GM21825 (cell line): ENCODE data around the gene WNT3.
"Not testable (repeated sequence)": the region's sequence is repeated elsewhere in the genome, so short reads cannot be mapped to it uniquely, and the experiment has no call there.

Experiments
- ATAC-seq: cut with Tn5 transposase; IDR thresholded peaks from one replicate; pipeline ENCODE4 v1.9.1; 2021; ENCODE audit warnings: mild to moderate bottlenecking, moderate library complexity; ENCODE audit not compliant: unreplicated experiment

The WNT3 gene

DNA sequence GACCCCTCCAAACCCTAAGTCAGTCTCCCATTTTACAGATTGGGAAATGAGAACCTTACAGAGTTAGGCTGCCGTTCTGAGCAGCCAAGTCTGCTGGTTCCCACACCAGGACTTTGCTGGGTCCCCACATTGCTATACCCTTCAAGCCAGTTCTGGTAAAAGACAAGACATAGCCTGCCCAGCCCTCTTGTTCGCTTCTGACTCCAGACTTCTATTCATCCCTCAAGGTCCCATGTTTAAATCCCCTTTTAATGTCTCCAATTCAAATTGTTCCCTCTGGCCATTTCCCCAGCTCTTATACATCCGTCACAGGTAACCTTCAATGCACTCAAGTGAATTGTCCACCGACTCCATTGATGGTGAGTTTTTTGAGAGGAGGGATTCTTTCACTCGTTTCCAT lies 30.2 kb downstream of the WNT3 start:
- no peak for ATAC-seq

DNA sequence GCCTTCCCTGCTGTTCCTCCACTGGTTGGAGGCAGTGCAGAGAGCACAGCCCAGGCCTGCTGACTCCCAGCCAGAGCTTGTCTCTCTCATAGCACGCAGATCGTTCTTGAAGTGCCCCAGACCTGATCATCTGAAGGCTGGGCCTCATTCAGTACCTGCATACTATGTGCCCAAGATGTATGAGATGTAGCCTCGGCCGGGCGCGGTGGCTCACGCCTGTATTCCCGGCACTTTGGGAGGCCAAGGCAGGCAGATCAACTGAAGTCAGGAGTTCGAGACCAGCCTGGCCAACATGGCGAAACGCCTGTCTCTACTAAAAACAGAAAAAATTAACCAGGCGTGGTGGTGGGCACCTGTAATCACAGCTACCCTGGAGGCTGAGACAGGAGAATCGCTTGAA lies 31.0 kb downstream of the WNT3 start:
- ATAC-seq, result no peak

- no peak for ATAC-seq
Observed at GRCh38 chr17:46785696-46786095, 32.8 kb downstream of the WNT3 start.

DNA sequence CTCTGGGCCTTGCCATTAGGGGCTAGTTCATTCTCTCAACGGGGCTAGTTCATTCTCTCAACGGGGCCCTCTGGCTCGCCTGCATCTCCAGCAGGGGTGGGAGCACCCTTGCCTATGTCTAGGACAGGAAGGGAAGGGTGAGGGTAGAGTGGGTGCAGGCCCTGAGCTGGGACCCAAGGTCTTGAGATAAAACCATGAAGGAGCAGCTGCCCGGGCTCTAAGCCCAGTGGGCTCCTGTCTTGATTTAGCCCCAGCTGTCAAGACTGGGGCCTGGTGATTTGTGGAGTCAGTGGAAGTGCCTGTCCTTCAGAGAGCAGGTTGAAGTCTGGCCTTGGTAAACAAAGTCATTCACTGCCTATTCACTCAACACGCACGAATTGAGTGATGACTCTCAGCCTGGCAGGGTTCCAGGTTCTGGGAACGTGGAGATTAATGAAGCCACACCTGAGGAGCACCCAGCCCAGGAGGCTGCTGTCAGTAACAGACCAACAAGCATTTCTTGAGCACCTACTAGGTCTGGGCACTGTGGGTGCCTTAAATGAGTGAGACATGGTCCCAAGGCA lies 35.4 kb downstream of the WNT3 start:
- no peak for ATAC-seq

DNA sequence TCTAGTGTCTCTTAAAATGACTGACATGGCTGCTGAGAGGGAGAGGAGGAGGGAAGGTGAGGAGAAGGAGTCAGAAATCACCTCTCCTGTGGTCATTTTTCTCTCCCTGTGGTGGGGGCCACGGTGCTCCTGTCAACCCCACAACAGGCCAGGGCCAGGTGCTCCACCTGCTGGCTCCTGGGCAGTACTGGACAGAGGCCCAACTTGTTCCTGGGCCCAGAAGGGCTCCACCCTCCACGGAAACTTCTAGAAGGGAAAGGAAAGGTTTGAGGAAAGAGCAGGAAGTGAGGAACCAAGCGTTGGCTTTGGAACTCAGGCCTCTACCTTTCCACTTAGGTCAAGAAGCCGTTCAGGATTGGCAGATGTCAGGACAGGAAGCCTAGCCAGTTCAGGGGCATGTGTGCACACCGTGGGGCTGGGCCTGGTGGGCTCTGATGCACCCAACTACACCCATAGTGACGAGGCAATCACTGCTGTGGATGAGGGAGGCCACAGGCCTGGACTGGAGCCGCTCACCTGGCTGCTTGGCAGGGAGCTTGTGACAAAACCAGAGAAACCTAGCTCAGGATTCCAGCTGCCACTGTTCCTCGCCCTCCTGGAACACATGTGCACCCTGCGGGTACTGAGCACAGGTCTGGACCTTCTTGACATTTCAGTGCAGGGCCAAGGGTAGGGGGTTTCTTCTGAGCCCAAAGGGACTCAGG lies 36.1 kb downstream of the WNT3 start:
- ATAC-seq, result no peak

- no peak for ATAC-seq
Observed at GRCh38 chr17:46780003-46780373, 38.5 kb downstream of the WNT3 start.

GRCh38 chr17:46777943-46778915 lies 40.3 kb downstream of the WNT3 start:
- ATAC-seq, result no peak

DNA sequence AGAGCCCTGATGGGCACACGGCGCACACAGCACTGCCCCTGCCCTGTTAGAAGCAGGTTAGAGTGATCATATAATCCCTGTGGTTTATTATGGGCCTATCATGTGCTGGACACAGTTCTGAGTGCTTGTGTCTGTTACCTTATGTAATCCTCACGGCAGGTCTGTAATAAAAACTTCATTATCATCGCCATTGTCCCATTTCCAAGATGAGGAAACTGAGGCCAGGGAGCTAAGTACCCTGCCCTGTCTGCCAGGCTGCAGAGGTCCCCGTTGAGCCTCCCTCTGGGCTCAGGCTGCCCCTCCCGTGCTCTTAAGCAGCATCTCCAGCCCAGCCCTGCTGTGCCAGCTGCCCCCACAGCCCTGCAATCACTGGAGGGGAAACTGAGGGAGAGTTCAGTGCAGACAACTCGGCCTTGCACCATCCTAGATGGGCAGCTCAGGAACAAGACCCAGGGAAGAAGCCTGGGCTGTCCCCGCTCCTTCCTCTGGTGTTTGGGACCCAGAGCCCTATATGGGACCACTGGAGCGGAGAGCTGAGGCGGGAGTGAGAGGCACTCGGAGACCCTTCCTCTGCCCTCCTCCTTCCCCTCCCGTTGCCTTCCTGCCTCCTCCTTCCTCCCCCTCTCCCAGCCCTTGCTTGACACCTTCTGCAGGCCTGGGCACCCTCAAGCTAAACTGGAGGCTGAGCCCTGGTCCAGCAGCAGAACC lies 42.0 kb downstream of the WNT3 start:
- ATAC-seq, result no peak

- no peak for ATAC-seq
Observed at GRCh38 chr17:46774108-46774737, 44.3 kb downstream of the WNT3 start.

GRCh38 chr17:46773676-46774075 lies 44.8 kb downstream of the WNT3 start:
- no peak for ATAC-seq

DNA sequence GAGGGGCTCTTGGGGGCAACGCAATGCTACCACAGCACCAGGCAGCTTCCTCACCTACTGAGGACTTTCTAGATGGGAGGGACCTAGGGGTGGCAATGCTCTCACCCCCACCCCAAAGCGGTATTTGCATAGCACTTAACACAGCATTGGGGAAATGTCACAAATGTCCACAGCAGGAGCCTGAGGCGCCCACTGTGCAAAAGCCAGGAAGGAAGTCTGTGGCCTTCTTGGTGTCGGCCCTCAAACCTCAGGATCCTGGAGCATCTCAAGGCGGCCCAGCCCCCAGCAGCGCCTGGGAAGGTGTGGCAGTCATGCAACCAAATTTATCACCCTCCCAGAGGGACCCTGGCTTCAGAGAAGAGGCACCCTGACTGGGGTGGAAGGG lies 45.3 kb downstream of the WNT3 start:
- ATAC-seq, result no peak

DNA sequence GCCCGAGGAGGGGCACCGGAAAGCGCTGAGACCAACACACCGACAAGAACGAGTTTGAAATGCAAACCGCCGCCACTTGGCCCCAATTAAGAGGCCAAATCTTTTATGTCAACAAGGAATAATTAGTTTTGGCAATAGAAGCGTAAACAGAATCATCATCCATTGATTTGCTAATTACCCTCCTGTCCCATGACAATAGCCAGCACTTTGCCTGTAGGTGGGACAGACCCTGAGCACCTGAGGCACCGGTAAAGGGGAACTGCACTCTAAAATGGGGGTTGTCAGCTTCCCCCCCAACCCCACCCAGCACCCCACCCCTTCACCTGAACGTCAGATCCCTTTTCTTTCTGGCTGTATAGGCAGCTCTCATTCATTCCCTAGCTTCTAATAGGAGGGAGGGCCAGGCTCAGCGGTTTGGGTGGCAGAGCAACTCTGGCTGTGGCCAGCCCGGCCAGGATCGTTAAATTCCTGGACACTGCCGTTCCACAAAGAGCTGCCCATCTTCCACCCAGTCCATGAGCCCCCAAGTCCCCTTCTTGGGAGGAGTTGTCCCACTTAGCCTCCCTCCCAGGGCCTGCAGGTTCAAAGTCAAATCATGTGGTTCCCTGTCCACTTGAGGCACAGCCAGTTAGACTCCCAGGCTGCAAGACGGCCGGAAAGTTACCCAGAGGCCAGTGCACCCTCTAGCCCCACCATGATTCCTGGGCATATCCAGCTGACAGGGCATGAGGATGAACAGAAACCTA lies 45.8 kb downstream of the WNT3 start:
- no peak for ATAC-seq

DNA sequence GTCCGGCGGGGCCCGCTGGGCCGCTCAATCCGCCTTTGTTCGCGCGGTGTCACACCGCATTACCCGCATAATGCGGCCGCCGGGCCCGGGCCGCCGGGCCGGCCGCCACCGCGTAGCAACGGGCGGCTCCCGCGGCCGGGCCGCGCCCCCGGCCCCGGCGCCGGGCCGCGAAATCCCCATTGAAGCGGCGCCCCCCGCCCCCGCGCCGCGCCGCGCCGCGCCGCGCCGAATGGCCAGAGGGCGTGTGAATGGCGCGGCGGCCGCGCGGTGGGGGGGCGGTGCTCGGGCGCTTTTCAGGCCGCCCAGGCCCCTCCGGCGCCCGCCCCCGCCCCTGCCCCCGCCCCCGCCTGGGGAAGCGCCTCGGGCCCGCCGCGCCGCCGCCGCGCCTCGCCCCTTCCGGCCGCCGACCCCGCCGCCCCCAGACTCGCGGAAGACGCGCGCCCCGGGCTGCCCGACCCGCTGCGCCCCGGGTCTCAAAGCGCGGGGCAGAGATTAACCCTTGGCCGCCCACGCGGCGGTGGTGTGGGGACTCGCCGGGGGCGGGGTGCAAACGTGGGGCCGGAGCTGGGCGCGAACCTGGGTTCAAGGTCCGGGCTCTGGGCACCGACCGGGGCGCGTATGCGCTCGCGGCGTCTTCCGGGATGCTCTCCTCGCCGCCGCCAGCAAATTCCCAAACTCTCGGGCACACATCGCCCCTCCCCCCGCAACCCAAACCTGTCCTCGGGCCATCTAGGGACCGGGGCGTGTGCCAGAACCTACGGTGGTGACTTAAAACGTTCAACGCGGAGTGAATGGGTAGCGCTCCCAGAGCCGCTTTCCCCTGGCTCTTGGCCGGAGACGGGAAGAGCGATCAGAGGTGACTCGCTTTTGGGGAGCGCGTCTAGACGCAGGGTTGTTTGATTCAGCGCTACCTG lies 46.7 kb downstream of the WNT3 start:
- no peak for ATAC-seq

DNA sequence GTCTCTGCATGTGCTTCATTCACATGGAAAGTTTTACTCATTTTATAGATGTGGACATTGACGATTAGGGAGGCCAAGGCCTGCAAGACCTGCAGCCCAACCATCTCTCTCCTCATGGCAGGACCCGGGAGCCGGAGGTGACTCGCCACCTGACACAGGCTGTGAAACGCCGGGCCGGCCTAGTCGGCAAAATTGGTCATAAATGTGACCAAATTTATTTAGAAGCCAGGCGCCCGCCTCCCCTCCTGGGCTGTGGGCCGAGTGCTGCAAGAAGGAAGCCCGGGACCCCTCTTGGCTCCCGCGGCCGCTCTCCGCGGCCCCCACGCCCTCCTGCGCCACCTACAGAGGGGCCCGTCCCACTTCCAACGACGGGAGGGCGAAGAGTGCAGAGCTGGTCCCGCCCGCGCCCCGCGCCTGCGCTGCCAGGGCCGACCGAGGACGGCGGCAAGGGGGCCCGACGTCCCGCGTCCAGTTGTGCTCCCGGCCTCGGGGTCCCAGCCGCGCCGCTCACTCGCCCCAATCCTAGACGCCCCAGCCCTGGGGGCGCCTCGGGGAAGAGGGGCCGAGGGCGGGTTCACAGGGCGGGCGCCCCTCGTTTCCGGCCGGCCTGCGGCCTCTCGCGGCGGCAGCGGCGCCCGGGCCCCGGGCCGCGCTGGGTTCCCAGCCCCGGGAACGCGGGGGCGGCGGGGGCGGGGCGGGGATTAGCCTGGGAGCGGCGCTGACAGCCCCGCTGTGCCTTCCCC lies 47.5 kb downstream of the WNT3 start:
- no peak for ATAC-seq

DNA sequence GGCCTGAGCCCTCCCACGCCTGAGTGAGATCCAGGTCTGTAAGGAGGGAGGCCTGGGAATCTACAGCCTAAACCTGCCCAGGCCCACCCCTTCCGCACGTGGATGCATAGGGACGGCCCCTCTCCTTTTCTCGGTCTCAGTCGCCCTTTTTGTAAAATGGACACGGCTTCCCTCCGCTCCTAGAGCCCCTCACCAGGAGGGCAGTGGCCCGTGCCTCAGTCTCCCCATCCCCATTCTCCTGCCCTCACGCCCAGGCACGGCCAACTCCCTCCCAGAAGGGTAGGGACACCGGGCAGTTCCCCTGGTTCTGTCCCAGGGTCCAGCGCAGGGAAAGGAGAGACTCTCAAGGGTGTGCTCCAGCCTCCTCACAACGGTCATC lies 48.1 kb downstream of the WNT3 start:
- no peak for ATAC-seq

- ATAC-seq, result no peak
Observed at GRCh38 chr17:46769531-46770438, 48.7 kb downstream of the WNT3 start.

GRCh38 chr17:46768896-46769295 lies 49.6 kb downstream of the WNT3 start:
- ATAC-seq, result not testable (repeated sequence)

- ATAC-seq, result no peak
Observed at GRCh38 chr17:46768540-46768870, 50.0 kb downstream of the WNT3 start.
